GM10266 (cell line): ENCODE data around the gene GXYLT1.
"Not testable (repeated sequence)": the region's sequence is repeated elsewhere in the genome, so short reads cannot be mapped to it uniquely, and the experiment has no call there.

Experiments used
- DNase-seq: peaks from one replicate; pipeline ENCODE4 v3.0.0; 2012; ENCODE audit errors: extremely low spot score
- CTCF ChIP-seq: IDR thresholded peaks from 2 replicates; pipeline ENCODE4 v1.5.1; 2012; ENCODE audit warnings: mild to moderate bottlenecking, low read depth; ENCODE audit not compliant: control insufficient read depth, insufficient read depth; ENCODE audit errors: missing control alignments

The GXYLT1 gene

GRCh38 chr12:42085594-42085993 is 59.1 kb downstream of the GXYLT1 start:
- DNase-seq: no peak
- no peak for TF ChIP-seq CTCF

DNA sequence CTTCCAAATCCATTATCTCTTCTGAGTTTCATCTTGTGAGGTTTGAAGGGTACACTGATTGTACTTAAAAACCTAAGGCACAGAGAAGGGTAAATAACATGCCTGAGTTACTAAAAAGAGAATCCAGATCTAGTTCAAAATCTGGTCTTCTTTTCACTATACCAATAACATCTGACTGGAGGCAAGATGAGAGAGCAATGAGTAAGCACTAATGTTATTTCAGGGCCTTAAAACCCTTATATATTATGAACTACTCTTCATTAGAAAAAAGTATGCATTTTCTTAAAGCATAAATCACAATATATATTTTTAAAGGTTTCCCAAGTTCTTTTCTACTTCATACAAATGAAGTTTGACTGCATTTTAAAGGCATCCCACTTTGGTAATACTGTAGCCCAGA is 60.2 kb downstream of the GXYLT1 start:
- DNase-seq: no peak
- no peak for TF ChIP-seq CTCF

GRCh38 chr12:42076976-42077375 is 67.7 kb downstream of the GXYLT1 start:
- TF ChIP-seq CTCF: no peak
- no peak for DNase-seq

GRCh38 chr12:42070036-42070435 is 74.6 kb downstream of the GXYLT1 start:
- no peak for DNase-seq
- no peak for TF ChIP-seq CTCF

DNA sequence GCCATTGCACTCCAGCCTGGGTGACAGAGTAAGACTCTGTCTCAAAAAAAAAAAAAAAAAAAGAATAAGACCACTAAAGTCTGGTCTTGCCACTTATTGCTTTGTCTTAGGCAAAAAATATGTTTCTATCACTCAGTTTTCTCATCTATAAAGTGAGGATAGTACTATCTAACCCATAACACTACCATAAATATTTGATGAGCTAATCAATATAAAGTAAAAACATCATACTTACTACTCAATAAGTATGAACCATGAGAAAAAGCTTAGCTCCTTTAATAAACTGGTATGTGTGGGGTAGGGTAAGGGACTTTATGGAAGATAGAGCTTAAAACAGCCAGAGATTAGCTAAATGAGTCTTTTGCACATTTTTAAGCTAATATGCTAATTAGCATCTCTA is 85.5 kb downstream of the GXYLT1 start:
- TF ChIP-seq CTCF: no peak

DNA sequence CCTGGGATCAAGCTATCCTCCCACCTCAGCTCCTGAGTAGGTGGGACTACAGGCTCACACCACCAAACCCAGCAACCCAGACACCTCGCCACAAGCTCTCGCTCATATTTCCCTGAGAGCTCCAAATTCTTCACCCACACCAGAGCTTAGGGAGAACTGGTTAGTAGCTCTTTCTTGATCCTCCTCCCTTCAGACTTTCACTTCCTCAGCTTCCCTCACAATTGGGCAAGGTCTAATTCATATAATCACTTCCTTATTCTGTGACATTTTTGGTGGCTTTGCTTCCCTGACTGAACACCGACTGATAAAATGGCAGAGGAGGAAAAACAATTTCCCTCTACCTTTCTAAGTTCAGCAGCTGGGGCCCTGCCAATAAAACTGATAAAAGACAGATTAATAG is 88.5 kb downstream of the GXYLT1 start:
- no peak for TF ChIP-seq CTCF
- peak; percentile 14 for DNase-seq

More for the DNA sequence above, 85.5 kb downstream of the GXYLT1 start:
- no peak for DNase-seq

DNA sequence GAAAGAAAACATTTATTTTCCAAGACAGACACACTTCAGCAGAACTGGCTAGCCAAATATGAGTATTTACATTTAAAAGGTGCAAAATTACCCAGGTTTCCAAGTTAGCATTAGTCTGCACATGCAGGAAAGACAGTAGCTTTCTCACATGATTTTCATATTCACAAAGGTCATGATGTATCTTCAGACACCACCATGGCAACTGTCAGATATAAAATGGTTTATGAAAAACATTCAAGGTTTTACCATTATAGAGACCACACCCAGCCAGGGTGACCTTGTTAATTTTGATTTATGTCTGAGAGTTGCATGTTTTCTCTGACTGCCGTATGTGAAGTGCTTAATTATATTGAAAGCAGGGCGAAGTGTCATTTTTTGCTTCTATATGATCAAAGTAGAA is 91.2 kb downstream of the GXYLT1 start:
- no peak for TF ChIP-seq CTCF
- DNase-seq: no peak

GRCh38 chr12:42048980-42049379 is 95.7 kb downstream of the GXYLT1 start:
- DNase-seq: not testable (repeated sequence)
